ENCODE results near the gene CGNL1.

- no peak for TF ChIP-seq CTCF (IDR thresholded peaks at IDR 0.05; ENCODE audit: poor library complexity)
- TF ChIP-seq EZH2 (IDR thresholded peaks at IDR 0.05; ENCODE audit: borderline replicate concordance), result no peak
These were observed 104.9 kb downstream of the CGNL1 start for GRCh38 chr15:57481038-57481705.

All from hepatocyte (in vitro differentiated cells).